Articular chondrocyte of knee joint (primary cell): ENCODE results near the gene EIF3C. TPM values are rescaled to one million over a fixed set of nuclear protein-coding genes. Genes with fewer than 3 reads are reported as not detected.

ENCODE experiments used
- small RNA-seq: library from RNA; depleted of rRNA; stranded (forward); fragments of <200 nt; gene quantifications from one replicate; pipeline ENCODE3, GENCODE V24; 2012
- total RNA-seq: library from RNA; depleted of rRNA; stranded (reverse); fragments of >200 nt; gene quantifications from 2 replicates; pipeline ENCODE4 v1.2.3, GENCODE V29; 2012

The EIF3C gene, protein sequence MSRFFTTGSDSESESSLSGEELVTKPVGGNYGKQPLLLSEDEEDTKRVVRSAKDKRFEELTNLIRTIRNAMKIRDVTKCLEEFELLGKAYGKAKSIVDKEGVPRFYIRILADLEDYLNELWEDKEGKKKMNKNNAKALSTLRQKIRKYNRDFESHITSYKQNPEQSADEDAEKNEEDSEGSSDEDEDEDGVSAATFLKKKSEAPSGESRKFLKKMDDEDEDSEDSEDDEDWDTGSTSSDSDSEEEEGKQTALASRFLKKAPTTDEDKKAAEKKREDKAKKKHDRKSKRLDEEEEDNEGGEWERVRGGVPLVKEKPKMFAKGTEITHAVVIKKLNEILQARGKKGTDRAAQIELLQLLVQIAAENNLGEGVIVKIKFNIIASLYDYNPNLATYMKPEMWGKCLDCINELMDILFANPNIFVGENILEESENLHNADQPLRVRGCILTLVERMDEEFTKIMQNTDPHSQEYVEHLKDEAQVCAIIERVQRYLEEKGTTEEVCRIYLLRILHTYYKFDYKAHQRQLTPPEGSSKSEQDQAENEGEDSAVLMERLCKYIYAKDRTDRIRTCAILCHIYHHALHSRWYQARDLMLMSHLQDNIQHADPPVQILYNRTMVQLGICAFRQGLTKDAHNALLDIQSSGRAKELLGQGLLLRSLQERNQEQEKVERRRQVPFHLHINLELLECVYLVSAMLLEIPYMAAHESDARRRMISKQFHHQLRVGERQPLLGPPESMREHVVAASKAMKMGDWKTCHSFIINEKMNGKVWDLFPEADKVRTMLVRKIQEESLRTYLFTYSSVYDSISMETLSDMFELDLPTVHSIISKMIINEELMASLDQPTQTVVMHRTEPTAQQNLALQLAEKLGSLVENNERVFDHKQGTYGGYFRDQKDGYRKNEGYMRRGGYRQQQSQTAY
- 99.7 and 138 TPM in 2 replicates for total RNA-seq

DNA sequence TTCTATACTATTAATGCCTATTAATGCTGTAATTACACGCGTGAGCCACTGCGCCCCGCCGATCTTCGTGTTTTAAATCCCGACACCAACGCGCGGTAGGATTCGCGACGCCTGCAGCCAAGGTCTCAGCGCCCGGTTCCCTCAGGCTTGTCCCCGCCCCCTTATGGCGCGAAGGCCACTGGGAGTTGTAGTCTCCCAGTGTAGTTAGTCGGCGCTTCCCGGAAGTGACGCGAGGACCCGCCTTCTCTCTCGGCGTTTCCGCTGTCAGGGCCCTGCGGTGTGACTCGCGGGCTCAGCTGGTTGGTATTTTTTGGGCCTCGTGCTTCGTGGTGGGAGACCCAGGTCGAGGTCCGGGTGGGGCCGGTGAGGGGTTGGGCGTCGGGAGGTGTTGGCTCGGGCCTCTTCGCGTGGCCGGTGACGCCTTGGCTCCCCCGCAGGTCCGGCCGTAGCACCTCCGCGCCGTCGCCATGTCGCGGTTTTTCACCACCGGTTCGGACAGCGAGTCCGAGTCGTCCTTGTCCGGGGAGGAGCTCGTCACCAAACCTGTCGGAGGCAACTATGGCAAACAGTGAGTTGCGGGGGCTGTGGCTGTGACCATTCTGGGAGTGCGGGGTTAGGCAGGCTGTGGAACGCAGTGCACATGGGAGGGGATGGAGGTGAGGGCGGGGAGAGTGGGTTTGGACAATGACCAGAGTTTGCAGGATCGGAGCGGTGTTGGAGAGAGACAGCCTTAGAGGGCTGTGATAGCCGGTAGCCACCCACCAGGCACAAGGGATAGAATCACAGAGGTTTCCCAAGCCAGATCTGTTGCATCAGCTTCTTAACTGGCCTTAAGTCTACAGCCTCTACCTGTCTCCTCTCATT lies at the start of gene EIF3C:
TSS of gene EIF3C (plus strand) at position 245 of the 864 bp plus-strand sequence. CDS start at position 468, 223 bp downstream.

DNA sequence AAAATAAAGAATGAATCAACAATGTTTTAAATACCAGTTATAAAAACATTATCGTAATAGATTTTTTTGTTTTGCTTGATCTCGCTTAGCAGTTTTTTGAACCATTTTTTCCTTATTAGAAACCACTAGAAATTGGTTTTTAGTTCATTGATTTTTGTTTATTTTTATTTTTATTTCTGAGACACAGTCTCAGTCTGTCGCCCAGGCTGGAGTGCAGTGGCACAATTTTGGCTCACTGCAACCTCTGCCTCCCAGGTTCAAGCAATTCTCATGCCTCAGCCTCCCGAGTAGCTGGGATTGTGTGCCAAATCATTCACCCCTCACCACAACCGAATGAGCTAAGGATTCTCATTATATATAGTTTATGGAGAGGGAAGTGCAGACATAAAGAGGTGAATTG lies 40.2 kb downstream of the EIF3C start, which contains the start of gene NPIPB9:
TSS of gene NPIPB9 (plus strand) at position 301 of the 400 bp plus-strand sequence.

Small RNA genes lying within 50 kb of the gene (small RNA-seq; reads per million reads assigned to genes)
- not detected for gene MIR6862-2

Other genes with a start within 250 kb of the EIF3C start
- not detected in 2 replicates for gene NPIPB7, start 239.1 kb upstream of the EIF3C start, total RNA-seq
- gene CLN3, start 219.4 kb upstream of the EIF3C start, total RNA-seq: 15.8 and 18.1 TPM in 2 replicates
- gene APOBR, start 216.8 kb upstream of the EIF3C start, total RNA-seq: not detected in 2 replicates
- not detected in 2 replicates for gene IL27, start 204.6 kb upstream of the EIF3C start, total RNA-seq
- 22.7 and 32.4 TPM in 2 replicates for gene NUPR1, start 172.5 kb upstream of the EIF3C start, total RNA-seq
- 7.8 and 10.8 TPM in 2 replicates for gene SGF29, start 157.5 kb upstream of the EIF3C start, total RNA-seq
- 0.13 and 0.65 TPM in 2 replicates for gene SULT1A2, start 114.4 kb upstream of the EIF3C start, total RNA-seq
- 9.3 and 9.8 TPM in 2 replicates for gene SULT1A1, start 101.4 kb upstream of the EIF3C start, total RNA-seq
- under 0.01 TPM in 1 of 2 replicates, not detected in the other for gene NPIPB8, start 73.4 kb upstream of the EIF3C start, total RNA-seq
- 6.1 and 6.7 TPM in 2 replicates for gene NPIPB9, start 40.3 kb downstream of the EIF3C start, total RNA-seq
- gene ATXN2L, start 111.5 kb downstream of the EIF3C start, total RNA-seq: 40.0 and 47.6 TPM in 2 replicates
- 62.0 and 81.5 TPM in 2 replicates for gene TUFM, start 134.9 kb downstream of the EIF3C start, total RNA-seq
- gene SH2B1, start 152.4 kb downstream of the EIF3C start, total RNA-seq: 12.4 and 12.8 TPM in 2 replicates
- gene ATP2A1, start 167.0 kb downstream of the EIF3C start, total RNA-seq: under 0.01 and 0.22 TPM in 2 replicates
- gene RABEP2, start 213.8 kb downstream of the EIF3C start, total RNA-seq: 20.8 and 23.2 TPM in 2 replicates
- gene CD19, start 220.5 kb downstream of the EIF3C start, total RNA-seq: not detected in 2 replicates
- gene NFATC2IP, start 239.5 kb downstream of the EIF3C start, total RNA-seq: 16.5 and 18.6 TPM in 2 replicates